GM21528 (cell line): ENCODE measurements around the gene TMOD2.

Source experiments
- ATAC-seq: cut with Tn5 transposase; IDR thresholded peaks from one replicate; pipeline ENCODE4 v1.9.1; 2021; ENCODE audit warnings: mild to moderate bottlenecking, moderate library complexity; ENCODE audit not compliant: unreplicated experiment, low FRiP score

Gene TMOD2

DNA sequence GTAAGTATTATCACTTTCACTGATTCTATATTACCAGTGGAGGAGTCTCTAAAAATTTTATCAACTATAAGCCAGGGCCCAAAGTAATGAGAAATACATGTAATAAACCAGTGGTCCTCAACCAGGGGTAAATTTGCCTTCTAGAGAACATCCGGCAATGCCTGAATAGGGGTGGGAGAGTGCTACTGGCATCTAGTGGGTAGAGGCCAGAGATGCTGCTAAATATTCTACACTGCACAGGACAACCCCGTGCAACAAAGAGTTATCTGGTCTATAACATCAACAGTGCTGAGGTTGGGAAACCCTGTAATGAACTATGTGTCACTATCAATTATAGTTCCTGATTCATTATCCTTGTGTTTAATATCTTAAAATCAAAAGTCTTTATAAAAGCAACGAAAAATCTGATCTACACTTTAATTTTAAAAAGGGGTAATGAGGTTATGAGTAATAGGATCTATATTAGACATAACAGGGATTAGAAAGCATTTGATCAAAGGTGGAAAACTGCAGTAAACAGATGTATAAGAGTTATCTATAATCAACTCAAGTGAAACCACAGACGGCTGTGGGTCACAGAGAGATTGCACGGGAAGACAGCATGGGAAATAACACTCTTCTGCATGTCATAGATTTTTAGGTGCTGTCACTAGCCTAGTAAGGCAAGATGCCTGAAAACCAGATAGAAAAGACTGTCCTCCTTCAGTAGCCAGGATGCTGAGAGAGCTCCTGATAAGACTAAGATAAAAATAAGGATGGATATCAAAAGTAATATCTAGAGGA lies 16.0 kb upstream of the TMOD2 start:
- peak; percentile 20 for ATAC-seq

DNA sequence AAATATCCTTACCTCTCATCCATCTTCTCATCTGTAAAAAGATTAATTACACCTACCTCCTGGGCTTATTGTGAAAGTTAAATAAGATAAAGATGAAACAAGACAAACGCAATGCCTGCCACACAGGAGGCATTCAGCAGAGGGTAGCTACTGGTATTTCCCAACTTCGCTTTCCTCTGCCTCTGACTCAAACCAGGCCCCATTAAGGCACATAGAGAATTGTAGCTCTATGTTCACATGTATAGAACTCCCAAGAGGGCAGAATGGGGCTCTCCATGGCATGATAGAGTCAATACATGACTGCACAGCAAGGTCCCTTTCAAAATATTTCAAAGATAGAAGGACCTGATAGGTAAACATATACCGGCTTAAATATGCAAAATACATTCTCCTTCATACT lies 15.3 kb upstream of the TMOD2 start:
- ATAC-seq = no peak

DNA sequence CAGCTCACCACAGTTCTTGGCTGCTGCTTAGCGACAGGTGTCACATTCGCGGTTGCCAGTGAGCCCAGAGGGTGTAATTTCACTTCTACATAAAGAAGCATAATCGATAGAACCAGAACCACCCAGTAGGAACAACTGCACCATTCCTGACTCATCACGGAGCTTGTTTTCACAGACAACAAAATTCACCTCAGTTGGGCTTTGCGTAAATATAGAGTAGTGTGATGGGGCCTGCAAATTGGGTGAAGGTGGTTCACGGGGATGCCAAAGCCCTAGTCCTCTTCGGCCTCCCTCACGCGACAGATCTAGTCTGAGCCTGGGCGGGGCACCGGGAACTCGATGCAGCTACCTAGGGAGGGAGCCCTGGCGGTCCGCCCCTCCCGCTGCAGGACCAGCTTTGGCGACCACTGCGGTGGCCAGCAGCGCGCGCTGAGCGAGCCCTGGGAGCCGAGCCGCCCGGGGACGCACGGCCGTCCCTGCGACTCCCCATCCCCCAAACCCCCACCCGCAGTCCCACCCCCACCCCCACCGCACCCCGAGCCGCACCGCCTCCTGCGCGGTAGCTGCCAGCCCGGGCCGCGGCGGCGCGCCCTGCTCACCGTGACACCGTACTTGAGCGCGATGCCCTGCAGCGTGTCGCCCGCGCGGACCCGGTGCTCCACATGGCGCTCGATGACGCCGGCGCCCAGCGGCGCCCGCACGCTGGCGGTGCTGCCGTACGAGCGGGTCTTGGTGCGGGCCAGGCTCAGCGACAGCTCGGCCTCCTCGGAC lies 14.5 kb upstream of the TMOD2 start:
- peak; percentile 34 for ATAC-seq

DNA sequence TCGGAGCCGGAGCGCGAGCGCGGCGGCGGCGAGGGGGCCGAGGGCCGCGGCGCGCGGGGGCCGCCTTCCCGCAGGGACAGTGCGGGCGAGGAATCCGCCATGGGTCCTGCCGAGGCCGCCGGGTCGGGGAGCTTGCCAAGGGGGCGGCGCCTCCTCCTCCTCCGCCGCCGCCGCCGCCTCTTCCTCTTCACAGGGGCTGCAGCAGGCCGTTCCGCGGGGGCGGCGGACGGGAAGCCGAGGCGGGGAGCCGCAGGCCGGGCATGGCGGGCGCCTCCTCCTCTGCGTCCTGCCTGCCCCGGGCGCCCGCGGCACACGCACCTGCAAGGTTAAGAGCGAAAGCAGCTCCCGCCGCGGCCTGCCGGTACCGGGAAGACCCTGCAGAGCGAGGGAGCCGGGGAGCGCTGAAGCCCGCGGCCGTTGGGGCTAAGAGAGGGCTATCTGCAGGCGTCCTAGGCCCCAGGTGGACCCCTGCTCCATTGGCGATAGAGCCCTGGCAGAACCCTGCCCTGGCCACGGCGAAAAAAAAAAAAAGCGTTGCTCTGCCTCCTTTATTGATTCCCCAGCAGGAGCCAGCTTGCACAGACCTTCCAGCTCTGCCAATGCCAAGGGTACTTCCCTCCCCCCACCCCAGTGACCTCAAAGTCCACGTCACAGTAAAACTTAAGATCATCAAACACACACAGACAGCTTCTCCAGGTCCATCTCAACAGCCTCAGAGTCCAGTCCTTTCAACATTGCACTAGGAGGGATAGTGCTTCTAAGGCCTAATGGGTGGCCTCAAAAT lies 13.7 kb upstream of the TMOD2 start, which contains the start of gene LYSMD2:
Gene LYSMD2, minus strand, starts transcription at position 134 of the 784 bp plus-strand sequence. Its CDS starts 33 bp downstream, at position 101.
- ATAC-seq = peak; percentile 48

DNA sequence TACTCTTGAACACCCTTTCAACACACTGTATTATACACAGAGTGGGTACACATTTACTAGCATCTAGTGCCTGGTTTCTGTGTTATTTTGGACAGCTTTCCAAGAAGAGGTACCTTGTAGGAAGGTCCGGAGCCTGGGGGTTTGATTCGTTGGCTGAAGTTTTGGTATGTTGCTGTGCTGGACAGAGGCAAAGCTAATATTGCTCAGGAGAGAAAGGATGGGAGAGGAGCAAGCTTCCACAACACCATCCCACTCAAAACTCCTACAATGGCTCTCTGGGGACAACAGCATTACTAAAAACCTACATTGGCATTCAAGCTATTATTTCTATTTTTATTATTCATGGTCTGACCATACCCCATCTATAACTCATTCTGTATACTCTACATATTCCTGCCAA lies 12.8 kb upstream of the TMOD2 start:
- no peak for ATAC-seq

DNA sequence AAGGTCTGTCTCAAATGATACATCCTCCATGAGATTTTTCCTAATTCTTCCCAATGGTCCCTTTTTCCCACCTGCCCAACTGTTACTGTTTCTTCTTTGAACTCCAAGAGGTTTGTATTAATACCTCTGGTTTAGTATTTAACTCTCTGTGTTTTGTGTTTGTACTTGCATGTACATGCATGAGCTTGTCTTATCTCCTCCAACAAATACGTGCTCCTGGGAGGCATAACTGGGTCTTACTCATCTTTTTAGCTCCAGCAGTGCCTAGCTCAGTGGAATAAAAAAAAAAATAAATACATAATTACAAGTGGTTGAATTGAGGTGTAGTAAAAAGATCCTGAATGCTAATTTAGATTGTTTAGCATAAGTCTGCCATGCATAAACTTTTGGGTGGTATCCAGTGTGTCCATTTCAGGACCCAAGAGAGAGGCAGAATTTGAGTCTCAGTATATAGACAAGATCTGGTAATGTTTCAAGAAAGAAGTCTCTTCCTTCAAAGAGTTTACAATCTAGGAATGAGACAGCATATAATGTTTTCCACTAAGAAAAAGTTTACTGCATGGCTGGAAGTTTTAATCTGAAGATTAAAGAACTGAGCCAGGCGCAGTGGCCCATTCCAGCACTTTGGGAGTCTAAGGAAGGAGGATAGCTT lies 12.2 kb upstream of the TMOD2 start:
- no peak for ATAC-seq

DNA sequence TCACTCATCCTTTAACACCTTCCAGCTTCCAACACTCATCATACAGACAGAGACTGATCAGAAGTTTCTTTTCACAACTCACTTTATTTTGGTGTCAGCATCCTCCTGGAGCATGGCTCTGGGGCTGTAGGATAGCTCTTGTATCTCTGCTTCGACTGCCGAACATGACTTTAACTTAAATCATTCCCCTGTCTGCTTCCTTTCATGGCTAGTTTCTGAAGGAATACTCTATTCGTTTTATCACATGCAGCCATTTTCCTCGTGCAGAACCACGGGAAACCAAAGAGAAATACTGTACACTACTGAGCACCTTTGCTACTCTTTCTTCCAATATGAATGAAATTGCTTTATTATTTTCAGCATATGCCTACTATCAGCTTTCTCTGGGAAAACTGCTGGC lies 2.1 kb upstream of the TMOD2 start:
- no peak for ATAC-seq

DNA sequence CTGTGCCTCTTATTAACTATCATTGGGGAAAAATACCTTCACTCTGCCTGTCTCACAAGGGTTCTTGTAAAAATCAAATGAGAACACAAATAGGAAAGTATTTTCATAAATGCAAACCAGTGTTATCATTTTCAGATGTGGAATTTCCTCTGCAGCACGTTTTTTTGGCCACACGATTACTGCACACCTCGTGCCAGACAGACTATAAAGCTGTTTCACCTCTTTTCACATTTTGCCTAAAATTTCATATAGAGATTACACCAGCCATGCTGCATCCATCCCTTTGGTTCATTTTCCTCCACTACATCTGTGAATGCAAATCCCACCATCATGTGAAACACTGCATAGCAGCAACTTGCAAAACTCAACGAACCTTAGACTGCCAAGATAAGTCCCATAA lies 1.2 kb upstream of the TMOD2 start:
- ATAC-seq = no peak

DNA sequence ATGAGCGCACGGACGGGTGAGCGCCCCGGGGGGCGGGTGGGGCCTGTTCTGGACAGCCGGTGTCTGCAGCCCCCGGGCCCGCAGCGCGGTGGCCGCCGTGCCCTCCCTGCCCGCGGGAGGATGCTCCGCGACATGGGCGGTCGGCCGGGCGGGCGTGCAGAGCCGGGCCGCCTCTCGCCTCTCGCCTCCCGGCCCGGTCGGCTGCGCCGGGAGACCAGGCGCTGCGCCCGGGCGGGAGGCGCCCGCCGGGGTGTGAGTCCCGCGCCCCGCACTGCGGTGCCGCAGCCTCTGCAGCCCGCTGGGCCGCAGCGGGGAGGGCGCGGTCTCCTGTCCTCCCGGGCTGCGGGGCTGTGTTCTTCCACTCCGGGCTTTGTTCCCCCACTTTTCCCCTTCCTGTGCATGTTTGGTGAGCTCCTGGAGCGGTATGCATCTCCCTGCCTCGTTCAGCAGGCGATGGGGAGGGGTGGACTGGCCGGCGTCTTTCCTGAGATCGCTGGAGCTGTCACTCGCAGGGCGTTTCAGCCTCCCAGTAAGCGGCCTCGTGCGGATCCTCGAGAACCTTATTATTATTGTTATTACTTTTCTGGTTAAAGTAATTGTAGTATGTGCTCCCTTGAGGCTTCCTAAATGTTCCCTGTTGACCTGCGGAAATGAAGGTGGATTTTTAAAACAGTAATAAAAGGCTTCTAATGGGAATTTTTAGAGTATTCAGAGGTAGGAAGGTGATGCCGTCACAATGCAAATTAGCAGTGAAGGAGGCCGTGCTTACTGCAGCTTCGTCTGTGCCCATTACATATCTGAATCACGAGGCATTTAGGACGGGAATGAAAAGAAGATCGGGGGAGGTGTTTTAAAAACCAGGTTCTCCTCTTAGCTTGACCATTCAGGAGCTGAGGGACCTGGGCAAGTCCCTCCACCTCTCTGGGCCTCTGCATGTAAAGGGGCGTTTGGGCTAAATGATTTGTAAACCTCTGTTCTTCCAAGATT lies 593 bp downstream of the TMOD2 start:
- ATAC-seq = peak; percentile 44

DNA sequence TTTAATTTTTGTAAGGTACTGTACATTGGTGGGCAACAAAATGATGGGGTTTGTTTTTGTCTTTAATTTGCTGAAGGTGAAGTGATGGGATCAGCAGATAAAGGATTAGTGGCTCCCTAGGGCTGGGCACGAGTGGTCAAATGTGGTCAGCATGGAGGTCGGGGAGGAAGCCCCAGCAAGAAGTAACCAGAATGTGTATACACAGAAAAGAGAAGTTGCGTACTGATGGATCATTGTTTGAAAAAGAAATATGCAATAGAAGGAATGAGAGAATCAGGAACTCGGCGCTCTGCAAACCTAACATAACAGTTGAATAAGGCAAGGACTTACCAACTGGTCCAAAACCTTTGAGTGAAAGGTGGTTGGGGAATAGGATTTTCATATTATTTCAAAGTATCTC lies 1.5 kb downstream of the TMOD2 start:
- ATAC-seq = no peak

DNA sequence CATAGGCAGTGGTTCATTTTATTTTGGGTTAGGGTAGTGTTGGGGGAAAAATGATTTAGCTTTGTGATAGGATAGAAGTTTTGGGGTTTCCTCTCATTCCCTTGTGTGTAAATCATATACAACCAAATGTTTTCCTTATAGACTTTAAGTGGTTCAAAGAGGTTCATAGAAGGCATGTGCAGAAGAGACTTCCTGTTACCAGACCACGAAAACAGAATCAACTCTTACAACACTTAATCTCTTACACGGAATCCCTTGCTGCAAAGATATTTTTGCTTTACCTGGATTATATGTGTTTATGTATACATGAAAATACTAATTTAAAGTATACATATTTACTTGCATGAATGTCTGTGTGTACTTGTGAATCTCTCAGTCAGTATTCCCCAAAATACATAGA lies 2.9 kb downstream of the TMOD2 start:
- ATAC-seq = no peak

DNA sequence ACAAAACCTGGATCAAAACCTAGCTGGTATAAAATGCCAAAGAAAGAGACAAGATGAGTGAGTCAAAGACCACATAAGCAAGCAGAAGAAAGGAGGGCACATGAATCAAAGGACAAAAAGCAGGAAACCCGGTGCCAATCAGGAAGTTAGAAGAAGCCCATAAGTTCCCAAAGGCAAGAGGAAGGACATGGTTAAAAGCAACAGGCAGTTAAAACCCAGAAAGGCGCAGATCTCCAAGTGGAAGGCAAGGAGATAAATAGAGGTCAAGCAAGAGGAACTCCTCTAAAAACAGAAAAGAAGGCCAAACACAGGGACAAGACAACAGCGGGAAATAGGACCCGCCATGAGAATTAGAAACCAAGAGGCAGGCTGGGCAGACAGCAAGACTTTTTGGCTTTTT lies 4.4 kb downstream of the TMOD2 start:
- ATAC-seq = no peak

DNA sequence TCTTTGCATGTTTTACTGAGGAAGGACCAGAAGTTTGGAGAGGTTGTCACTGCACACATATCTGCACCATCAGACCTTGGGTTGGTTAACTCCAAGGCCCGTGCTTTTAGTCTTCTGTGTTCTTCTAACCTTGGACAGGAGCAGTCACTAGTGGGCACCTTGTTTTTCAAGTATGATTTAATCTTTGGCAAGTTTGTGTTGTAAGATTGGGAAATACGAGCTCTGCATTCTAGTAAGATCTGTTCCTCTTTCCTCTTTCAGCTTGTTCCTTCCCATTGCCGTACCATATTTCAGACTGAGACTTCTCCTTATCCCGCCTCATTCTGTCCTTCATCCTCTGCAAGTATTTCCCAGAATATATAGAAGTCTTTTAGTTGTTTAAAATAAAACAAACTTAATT lies 5.1 kb downstream of the TMOD2 start:
- ATAC-seq = no peak

DNA sequence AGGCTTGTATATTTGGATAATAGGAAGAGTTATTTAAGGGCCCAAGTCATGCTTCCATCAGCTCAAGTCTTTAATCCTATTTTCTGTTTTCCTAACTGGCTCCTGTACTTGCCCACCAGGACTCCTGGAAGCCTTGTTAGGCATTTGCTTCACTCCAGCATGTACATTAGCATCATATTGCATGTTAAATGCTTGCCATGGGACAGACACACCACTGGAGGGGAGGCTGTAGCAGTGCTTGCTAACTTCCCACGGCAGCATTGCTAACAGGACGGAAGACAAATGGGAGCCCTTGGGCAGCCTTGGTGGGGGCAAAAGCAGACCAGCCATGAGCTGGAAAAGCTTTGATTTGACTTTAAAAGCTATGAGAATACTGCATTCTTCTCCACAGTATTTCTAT lies 6.1 kb downstream of the TMOD2 start:
- ATAC-seq = no peak

DNA sequence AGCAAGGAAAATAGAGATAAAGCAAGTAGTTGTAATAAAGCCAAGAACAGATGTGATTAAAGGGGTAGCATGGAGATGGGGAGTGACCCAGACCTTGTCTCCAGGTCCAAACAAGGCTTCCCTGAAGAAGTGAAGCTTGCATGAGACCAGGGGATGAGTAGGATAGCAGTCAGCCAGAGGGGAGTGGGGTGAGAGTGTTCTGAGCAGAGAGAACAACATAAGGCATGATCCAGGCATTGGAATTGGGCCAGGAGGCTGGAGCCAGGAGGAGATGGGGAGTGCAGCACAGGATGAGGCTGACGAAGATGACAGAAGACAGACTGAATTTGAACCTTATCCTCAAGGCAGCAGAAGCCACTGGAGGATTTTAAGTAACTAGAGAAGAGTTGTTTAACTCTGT lies 7.2 kb downstream of the TMOD2 start:
- ATAC-seq = no peak

DNA sequence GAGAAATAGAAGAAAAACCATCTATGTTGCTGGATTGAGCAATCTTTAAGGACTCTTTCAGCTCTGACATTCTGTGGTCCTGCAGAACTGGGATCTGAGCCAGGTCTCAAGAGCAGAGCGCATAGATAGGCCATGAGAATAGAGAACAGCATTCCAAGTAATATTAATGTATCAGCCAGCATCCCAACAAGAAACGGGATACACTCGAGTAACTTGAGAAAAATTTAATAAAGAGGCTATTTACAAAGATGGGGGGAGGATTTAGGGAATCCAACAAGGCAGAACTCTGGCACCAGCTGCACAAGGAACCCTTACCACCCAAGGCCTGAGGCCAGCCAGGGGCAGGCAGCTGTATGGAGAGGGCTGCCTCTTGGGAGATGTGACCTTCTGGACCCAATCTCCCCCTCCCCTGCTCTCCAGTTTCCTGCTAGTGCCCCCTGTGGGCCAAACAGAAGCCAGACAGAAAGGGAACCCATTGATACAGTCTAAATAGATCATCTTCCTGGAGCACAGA lies 8.2 kb downstream of the TMOD2 start:
- no peak for ATAC-seq

DNA sequence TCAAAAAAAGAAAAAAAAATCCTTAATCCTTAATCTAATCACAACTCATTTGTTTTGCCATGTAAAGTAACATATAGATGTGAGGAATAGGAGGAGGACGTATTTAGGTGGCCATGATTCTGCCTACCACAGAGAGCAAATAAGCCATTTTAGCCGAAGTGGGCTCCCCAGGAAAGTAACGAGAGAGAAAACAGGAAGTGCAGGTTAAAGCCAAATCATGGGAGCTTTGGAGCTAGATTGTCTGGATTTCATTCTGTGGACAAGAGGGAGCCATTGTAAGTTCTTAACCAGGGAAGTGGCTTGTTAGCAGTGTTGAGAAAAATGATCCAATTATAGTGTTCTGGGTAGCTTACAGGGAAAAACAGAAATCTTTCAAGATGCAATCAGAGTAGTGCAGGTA lies 9.4 kb downstream of the TMOD2 start:
- ATAC-seq = no peak

DNA sequence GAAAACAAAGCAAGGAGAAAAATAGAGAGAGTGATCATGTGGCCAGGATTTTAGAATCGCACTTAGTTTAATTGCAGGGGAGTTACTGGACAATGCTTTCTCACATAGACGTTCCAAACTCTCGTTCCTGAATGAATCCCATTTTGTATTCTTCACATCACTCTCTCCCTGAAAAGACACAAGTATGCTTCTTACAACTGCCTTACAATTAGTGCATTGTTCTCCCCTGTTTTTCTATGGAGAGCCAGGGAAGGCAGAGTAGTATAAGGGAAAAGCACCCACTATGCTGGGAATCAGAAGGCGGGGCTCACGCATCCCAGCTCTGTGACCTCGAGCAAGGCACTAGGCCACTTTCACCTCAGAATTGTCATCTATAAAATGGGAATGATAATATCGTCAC lies 14.4 kb downstream of the TMOD2 start:
- no peak for ATAC-seq

DNA sequence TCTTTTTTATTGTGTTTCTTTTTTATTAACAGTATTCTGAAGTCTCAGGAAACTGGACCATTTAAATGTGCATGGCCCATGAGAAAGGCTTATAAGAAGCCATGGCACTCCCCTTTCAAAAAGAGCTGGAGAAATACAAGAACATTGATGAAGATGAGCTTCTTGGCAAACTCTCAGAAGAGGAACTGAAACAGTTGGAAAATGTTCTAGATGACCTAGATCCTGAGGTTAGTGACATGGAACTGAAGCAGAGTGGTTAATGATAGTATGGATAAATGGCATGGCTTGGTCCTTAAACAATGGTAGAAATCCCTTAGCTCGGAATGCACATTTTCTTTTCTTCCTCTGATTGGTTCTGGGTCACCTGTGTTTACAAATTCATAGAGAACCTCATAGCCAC lies 14.9 kb downstream of the TMOD2 start:
- ATAC-seq = no peak
